ENCODE measurements around the gene COMMD1.

COMMD1 gene

DNA sequence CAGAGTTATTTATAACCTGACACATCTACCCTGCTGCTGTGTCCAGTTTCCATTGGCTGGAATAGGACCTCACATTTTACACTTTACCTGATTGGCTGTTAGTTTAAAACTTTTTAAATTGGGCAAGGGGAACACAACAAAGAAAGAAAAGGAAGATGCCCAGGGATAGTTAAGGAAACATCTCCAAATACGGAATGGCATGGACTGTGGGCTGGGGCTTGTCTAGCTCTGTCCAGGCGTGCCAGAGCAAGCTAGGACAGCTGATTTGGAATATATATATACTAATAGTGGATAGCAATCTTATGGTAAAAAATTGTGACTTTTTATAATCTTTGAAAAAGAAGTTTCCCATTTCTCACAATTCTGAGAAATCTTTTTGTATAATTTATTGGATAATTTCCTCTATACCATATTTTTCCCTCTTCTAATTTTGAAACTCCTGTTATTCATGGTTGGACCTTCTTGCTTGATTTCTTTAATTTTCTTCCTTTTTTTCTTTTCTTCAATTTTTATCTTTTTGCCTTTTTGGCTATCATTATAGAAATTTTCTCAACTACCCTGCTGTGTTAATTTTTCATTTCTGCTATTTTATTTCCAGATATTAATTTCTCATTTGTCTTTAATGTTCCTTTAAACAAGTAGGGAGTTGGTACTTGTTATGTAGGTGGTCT, 55.9 kb downstream of the COMMD1 start:
- H3K4me3 ChIP-seq (ENCODE audit: insufficient read depth, low read length, poor library complexity, severe bottlenecking): no peak overlapping the region

DNA sequence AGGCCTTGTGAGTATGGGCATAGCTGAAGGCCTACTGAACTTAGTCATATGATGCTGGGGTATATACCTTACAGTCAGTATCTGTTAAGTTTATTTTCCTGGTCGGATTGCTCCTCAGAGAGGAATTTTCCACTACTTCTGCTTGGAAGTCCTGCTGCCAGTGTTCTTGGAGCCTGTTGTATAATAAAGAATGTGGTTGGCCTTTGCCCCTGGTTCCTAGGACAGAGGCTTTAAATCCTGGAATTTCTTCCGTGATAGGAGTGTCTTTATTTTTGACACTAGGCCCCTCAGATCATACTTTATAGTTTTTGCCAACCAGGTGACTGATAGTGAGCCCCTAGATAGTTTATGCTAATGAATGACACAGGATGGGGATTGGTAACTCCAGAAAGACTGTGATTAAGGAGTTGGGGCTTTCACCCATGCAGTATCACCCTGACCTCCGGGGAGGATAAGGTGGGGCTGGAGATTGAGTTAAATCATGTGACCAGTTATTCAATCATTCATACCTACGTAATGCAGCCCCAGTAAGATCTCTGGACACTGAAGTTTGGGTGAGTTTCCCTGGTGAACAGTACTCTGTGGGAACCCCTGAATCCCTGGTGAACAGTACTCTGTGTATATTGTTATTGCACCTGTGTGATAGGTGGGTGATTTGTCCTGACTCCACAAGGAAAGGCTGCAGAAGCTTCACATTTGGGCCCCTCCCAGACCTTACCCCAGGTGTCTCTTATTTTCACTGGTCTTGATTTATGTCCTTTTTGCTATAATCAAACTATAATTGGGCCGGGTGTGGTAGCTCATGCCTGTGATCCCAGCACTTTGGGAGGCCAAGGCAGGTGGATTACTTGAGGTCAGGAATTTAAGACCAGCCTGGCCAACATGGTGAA, 56.9 kb downstream of the COMMD1 start:
- no peaks in the 10 kb centered on the region for H4K20me1 ChIP-seq (ENCODE audit: low read depth, low read length)
- H3K9me2 ChIP-seq (replicated peaks; ENCODE audit: insufficient read depth, low read length): no peaks in the 10 kb centered on the region
- no peak overlapping the region for H3K4me2 ChIP-seq (ENCODE audit: low read depth, low read length, poor library complexity, severe bottlenecking)
- no peak overlapping the region for H3K27ac ChIP-seq (ENCODE audit: low read depth, low read length)
- no peak overlapping the region for H2AFZ ChIP-seq (ENCODE audit: low read depth, low read length, severe bottlenecking)
- H3K36me3 ChIP-seq (ENCODE audit: low read length): no peaks in the 10 kb centered on the region
- H3K79me2 ChIP-seq (ENCODE audit: insufficient read depth, low read length): no peaks in the 10 kb centered on the region
- TF ChIP-seq, protein P1, sequence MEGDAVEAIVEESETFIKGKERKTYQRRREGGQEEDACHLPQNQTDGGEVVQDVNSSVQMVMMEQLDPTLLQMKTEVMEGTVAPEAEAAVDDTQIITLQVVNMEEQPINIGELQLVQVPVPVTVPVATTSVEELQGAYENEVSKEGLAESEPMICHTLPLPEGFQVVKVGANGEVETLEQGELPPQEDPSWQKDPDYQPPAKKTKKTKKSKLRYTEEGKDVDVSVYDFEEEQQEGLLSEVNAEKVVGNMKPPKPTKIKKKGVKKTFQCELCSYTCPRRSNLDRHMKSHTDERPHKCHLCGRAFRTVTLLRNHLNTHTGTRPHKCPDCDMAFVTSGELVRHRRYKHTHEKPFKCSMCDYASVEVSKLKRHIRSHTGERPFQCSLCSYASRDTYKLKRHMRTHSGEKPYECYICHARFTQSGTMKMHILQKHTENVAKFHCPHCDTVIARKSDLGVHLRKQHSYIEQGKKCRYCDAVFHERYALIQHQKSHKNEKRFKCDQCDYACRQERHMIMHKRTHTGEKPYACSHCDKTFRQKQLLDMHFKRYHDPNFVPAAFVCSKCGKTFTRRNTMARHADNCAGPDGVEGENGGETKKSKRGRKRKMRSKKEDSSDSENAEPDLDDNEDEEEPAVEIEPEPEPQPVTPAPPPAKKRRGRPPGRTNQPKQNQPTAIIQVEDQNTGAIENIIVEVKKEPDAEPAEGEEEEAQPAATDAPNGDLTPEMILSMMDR (IDR thresholded peaks at IDR 0.05; ENCODE audit: insufficient read depth, low read length, poor library complexity, severe bottlenecking): no peak
- TF ChIP-seq EZH2phosphoT487 (conservative IDR thresholded peaks at IDR 0.05; ENCODE audit: low read length): no peak
- no peak overlapping the region for H3K9ac ChIP-seq (ENCODE audit: low read length)
- no peaks in the 10 kb centered on the region for H3F3A ChIP-seq (ENCODE audit: insufficient read depth)
- H3K9me3 ChIP-seq (ENCODE audit: insufficient read depth, low read length): no peaks in the 10 kb centered on the region
- H3K27me3 ChIP-seq (ENCODE audit: low read length): no peaks in the 10 kb centered on the region
- H3K4me3 ChIP-seq (ENCODE audit: insufficient read depth, low read length, poor library complexity, severe bottlenecking): no peak overlapping the region

More for the DNA sequence above, 55.9 kb downstream of the COMMD1 start:
- Histone ChIP-seq H3K36me3 (ENCODE audit: low read length) (no peaks in the 10 kb centered on the region), H4K20me1 (ENCODE audit: low read depth, low read length) (no peaks in the 10 kb centered on the region), H3K9me3 (ENCODE audit: insufficient read depth, low read length) (no peaks in the 10 kb centered on the region), H3F3A (ENCODE audit: insufficient read depth) (no peaks in the 10 kb centered on the region), H2AFZ (ENCODE audit: low read depth, low read length, severe bottlenecking) (no peak overlapping the region), H3K27ac (ENCODE audit: low read depth, low read length) (no peak overlapping the region), H3K9ac (ENCODE audit: low read length) (no peak overlapping the region), H3K9me2 (replicated peaks; ENCODE audit: insufficient read depth, low read length) (no peaks in the 10 kb centered on the region), H3K79me2 (ENCODE audit: insufficient read depth, low read length) (no peaks in the 10 kb centered on the region), H3K27me3 (ENCODE audit: low read length) (no peaks in the 10 kb centered on the region), H3K4me2 (ENCODE audit: low read depth, low read length, poor library complexity, severe bottlenecking) (no peak overlapping the region)
- TF ChIP-seq, protein P1 (IDR thresholded peaks at IDR 0.05; ENCODE audit: insufficient read depth, low read length, poor library complexity, severe bottlenecking): no peak
- TF ChIP-seq EZH2phosphoT487 (conservative IDR thresholded peaks at IDR 0.05; ENCODE audit: low read length): no peak

DNA sequence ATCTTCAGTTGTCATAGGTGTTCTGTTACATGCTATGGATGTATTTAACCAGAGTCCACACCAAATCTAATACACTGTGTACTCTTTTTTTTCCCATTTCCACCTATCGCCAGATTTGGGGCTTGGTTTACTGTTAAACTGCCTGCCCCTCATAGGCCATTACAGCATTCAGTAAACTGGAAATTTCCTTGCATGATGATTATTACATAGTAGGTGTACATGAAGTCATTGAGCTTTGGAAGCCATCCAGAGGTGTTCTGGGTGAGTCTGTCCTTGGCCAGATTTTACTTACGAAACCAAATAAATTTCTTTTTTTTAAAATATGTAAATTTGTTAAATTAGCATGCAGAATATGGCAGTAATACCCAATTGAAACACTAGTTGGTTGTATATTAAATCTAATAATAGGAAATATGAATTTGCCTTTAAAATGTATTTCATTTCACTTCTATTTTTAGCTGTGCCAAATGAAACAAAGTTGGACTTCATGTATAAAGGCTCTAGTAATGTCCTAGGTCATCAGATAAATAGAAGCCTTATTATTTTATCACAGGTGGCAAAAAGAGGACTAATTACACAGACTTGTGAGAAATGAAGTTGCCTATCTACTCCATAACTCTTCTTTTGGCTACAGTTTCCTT, 60.7 kb downstream of the COMMD1 start:
- no peaks in the 10 kb centered on the region for H3K9me3 ChIP-seq (ENCODE audit: insufficient read depth, low read length)

More for the DNA sequence above, 60.7 kb downstream of the COMMD1 start:
- Histone ChIP-seq H3K9me2 (replicated peaks; ENCODE audit: insufficient read depth, low read length) (no peaks in the 10 kb centered on the region), H2AFZ (ENCODE audit: low read depth, low read length, severe bottlenecking) (no peak overlapping the region), H3K4me2 (ENCODE audit: low read depth, low read length, poor library complexity, severe bottlenecking) (no peak overlapping the region), H4K20me1 (ENCODE audit: low read depth, low read length) (no peaks in the 10 kb centered on the region), H3K27me3 (ENCODE audit: low read length) (no peaks in the 10 kb centered on the region), H3K36me3 (ENCODE audit: low read length) (no peaks in the 10 kb centered on the region), H3K9ac (ENCODE audit: low read length) (no peak overlapping the region), H3K27ac (ENCODE audit: low read depth, low read length) (no peak overlapping the region), H3K4me3 (ENCODE audit: insufficient read depth, low read length, poor library complexity, severe bottlenecking) (no peak overlapping the region), H3F3A (ENCODE audit: insufficient read depth) (no peaks in the 10 kb centered on the region), H3K79me2 (ENCODE audit: insufficient read depth, low read length) (no peaks in the 10 kb centered on the region)
- no peak for TF ChIP-seq EZH2phosphoT487 (conservative IDR thresholded peaks at IDR 0.05; ENCODE audit: low read length)
- TF ChIP-seq, protein P1 (IDR thresholded peaks at IDR 0.05; ENCODE audit: insufficient read depth, low read length, poor library complexity, severe bottlenecking): no peak

Data from SU-DHL-6 (cell line).